RWPE1 (cell line): Measurements from ENCODE around the gene CPEB4.

Experiments used
- CTCF ChIA-PET: fragments of 350-600 bp; sonication (Branson Sonifier 250); formaldehyde crosslinking; extraction: SDS; loops from one replicate; lab custom pipeline; 2021; lab: Yijun Ruan, JAX
- POLR2A ChIA-PET: fragments of 400-600 bp; formaldehyde crosslinking; extraction: SDS; loops from one replicate; lab custom pipeline; 2020; ENCODE audit warnings: antibody characterized with exemption; ENCODE audit not compliant: low non-redundant PET; lab: Yijun Ruan, JAX
- DNase-seq: peaks from one replicate; pipeline ENCODE4 v3.0.0; 2012; ENCODE audit warnings: low spot score
- H3K27ac ChIP-seq: fragments of 450-650 bp; 2 replicates; pipeline ENCODE4 v1.5.1; 2017
- CTCF ChIP-seq: fragments of 450-650 bp; conservative IDR thresholded peaks from 2 replicates; pipeline ENCODE4 v1.5.1; 2017; ENCODE audit warnings: low read depth, mild to moderate bottlenecking

The CPEB4 gene

GRCh38 chr5:173888473-173889131 lies 453 bp downstream of the CPEB4 start:
- CTCF ChIA-PET, result interaction anchor here (0.7 to 1.1 kb wide), 3 partner anchors 27 to 138 kb away, joined by 3 read pairs; no protein-coding TSS in a partner anchor
- DNase-seq, result no peak

GRCh38 chr5:173890195-173890991 lies 2.2 kb downstream of the CPEB4 start:
- ChIA-PET POLR2A (interaction anchor here (0.6 kb wide), 1 partner anchor 72 kb away, joined by 3 read pairs; no protein-coding TSS in a partner anchor), CTCF (interaction anchor here (0.6 to 1.3 kb wide), 6 partner anchors 35 to 931 kb away, joined by 3 to 7 read pairs (median 4); partner anchors contain the start of gene RPL26L1)
- no peak for DNase-seq
- peak overlapping the region; percentile 20 for H3K27ac ChIP-seq
- TF ChIP-seq CTCF, result no peak

More at GRCh38 chr5:173888473-173889131, 453 bp downstream of the CPEB4 start:
- POLR2A ChIA-PET, result interaction anchor here (0.6 to 1.0 kb wide), 3 partner anchors 9 to 1123 kb away, joined by 3 read pairs; no protein-coding TSS in a partner anchor
- peak overlapping the region; percentile 77 for H3K27ac ChIP-seq
- TF ChIP-seq CTCF, result no peak

GRCh38 chr5:173891308-173892116 lies 3.4 kb downstream of the CPEB4 start:
- DNase-seq, result no peak
- TF ChIP-seq CTCF, result no peak
- ChIA-PET POLR2A (no interaction called here), CTCF (interaction anchor here (0.6 to 1.3 kb wide), 7 partner anchors 22 to 156 kb away, joined by 3 to 7 read pairs (median 3); no protein-coding TSS in a partner anchor)
- no peak overlapping the region for H3K27ac ChIP-seq

GRCh38 chr5:173893192-173893561 lies 5.0 kb downstream of the CPEB4 start:
- CTCF ChIA-PET, result interaction anchor here (1.2 kb wide), 1 partner anchor 20 kb away, joined by 3 read pairs; no protein-coding TSS in a partner anchor
- POLR2A ChIA-PET, result no interaction called here
- H3K27ac ChIP-seq, result no peak overlapping the region
- no peak for TF ChIP-seq CTCF
- no peak for DNase-seq

GRCh38 chr5:173895401-173896165 lies 7.4 kb downstream of the CPEB4 start:
- POLR2A ChIA-PET, result interaction anchor here (0.6 kb wide), 1 partner anchor 98 kb away, joined by 3 read pairs; no protein-coding TSS in a partner anchor
- H3K27ac ChIP-seq, result no peak overlapping the region
- DNase-seq, result no peak
- TF ChIP-seq CTCF, result no peak
- CTCF ChIA-PET, result interaction anchor here (0.5 to 1.1 kb wide), 3 partner anchors 11 to 23 kb away, joined by 3 read pairs; no protein-coding TSS in a partner anchor
